ENCODE measurements around the gene NFATC3.

The NFATC3 gene

DNA sequence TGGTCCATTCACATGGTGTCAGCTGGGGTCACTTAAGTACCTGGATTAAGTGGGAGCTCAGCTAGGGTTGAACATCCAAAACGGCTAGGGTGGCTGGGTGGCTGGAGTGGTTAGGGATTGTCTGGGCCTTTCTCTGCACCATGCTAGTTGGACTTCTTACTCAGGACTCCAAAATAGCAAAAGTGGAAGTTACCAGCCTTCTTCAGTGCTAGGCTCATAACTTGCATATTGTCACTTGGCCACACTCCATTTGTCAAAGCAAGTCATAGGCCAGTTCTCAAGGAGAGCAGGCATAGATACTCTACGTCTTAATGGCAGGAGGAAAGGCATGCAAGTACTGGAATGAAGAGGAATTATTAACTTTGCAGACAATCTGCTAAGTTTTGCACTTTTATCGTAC, 81.1 kb downstream of the NFATC3 start:
- Mint-ChIP-seq H3K27me3 (no peaks in the 10 kb centered on the region), H3K4me1 (ENCODE audit: low read depth in 2 of 2) (peaks cover 0 to 5% of the 10 kb centered on the region in 2 donors), H3K4me3 (no peak overlapping the region), H3K9me3 (no peaks in the 10 kb centered on the region), H3K27ac (no peak overlapping the region), H3K36me3 (ENCODE audit: insufficient read depth) (peaks cover 49% of the 10 kb centered on the region)
- ATAC-seq (replicated peaks) = no peak
- DNase-seq = no peak

DNA sequence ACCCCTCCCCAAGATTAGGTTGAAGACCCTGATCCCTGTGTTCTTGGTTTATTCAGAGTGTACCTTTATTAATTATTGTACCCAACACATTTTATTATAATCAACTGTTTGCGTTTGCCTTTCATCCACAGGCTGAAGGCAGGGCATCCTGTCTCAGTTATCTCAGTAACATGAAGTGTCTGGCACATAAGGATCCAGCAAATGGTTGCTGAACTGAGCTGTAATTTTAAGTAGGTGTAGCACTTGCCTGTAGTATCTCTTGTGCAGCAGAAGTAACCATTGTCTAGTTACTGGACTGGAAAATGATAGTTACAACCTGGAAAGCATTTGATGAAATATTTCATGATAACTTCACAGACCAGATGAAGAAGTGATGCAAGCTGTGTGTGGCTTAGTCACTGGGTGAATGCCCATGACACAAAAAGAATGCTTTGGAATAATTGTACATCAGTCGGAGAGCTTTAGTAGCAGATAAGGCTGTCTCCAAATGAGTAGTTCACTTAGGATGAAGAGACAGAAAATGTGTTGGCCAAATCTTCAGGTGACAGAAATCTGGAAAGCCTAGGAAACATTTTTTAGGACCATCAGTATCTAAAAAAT, 94.1 kb downstream of the NFATC3 start:
- DNase-seq (no peak), ATAC-seq (replicated peaks) (no peak)
- peak overlapping the region in 1 of 2 donors; percentile 95 for H3K27ac Mint-ChIP-seq
- H3K4me3 Mint-ChIP-seq = no peak overlapping the region
- H3K27me3 Mint-ChIP-seq = no peaks in the 10 kb centered on the region
- H3K36me3 Mint-ChIP-seq (ENCODE audit: insufficient read depth) = peaks cover 71% of the 10 kb centered on the region
- no peaks in the 10 kb centered on the region for H3K9me3 Mint-ChIP-seq
- H3K4me1 Mint-ChIP-seq (ENCODE audit: low read depth in 2 of 2) = peaks cover 4 to 29% of the 10 kb centered on the region in 2 donors

DNA sequence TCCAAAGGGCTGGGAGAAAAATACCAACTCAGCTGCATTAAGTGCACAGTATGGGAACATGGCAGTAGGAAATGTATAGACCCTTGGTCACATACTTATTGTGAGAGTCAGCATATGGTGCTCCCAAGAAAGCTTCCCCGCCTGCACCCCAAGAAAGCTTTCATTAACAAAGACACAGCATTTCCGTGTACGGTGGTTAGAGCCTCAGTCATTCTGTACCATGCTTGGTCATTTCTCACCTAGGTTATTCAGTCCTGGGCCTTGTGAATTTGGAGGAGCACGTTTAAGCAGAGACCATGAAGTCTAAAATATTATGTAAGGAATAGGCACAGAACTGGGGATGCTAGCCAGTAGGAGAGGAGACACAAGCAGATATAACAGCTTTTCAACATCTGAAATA, 94.7 kb downstream of the NFATC3 start:
- peaks cover 72% of the 10 kb centered on the region for H3K36me3 Mint-ChIP-seq (ENCODE audit: insufficient read depth)
- H3K4me3 Mint-ChIP-seq = no peak overlapping the region
- no peaks in the 10 kb centered on the region for H3K27me3 Mint-ChIP-seq
- no peaks in the 10 kb centered on the region for H3K9me3 Mint-ChIP-seq
- ATAC-seq (replicated peaks) = no peak
- no peak overlapping the region for H3K27ac Mint-ChIP-seq
- no peak for DNase-seq
- H3K4me1 Mint-ChIP-seq (ENCODE audit: low read depth in 2 of 2) = peaks cover 4 to 29% of the 10 kb centered on the region in 2 donors

DNA sequence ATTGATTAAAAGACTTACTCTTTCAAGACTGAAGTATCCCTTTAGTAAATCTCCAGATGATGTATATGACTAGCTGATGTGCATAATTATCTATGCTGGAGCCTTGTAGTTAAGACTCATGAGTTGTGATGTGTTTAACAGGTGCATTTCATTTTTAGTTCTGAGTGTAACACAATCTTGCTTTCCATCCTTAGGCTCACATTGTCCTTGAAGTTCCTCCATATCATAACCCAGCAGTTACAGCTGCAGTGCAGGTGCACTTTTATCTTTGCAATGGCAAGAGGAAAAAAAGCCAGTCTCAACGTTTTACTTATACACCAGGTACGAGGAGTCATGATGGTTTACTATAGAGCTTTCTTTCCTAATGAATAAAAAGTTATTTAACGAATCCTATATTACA, 97.9 kb downstream of the NFATC3 start:
- H3K27ac Mint-ChIP-seq = no peak overlapping the region
- H3K36me3 Mint-ChIP-seq (ENCODE audit: insufficient read depth) = peaks cover 66% of the 10 kb centered on the region

DNA sequence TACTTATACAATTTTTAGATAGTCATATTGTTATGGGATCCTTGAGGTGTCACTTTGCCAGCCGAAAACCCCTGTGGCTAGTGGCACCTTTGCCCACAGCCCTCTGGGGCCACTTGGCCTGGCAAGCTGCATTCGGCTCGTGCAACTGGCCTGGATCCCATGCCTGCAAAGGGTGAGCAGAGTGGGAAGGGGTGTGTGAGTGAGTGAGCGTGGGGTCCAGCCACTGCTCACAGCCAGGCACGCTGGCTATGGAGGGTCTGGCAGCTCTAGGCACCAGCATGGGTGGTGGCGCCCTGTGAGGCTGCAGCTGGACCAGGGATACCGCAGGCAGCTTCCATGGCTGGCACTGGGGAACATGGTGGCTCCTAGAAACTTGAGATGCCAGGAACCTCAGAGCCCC, 101.7 kb downstream of the NFATC3 start:
- no peaks in the 10 kb centered on the region for H3K9me3 Mint-ChIP-seq
- H3K27me3 Mint-ChIP-seq = no peaks in the 10 kb centered on the region
- H3K27ac Mint-ChIP-seq = peak overlapping the region in 1 of 2 donors; percentile 8
- peaks cover 2 to 13% of the 10 kb centered on the region in 2 donors for H3K4me1 Mint-ChIP-seq (ENCODE audit: low read depth in 2 of 2)
- ATAC-seq (replicated peaks) = no peak
- no peak for DNase-seq
- peaks cover 74% of the 10 kb centered on the region for H3K36me3 Mint-ChIP-seq (ENCODE audit: insufficient read depth)
- H3K4me3 Mint-ChIP-seq = no peak overlapping the region

More for the DNA sequence above, 97.9 kb downstream of the NFATC3 start:
- no peaks in the 10 kb centered on the region for H3K9me3 Mint-ChIP-seq
- no peak for ATAC-seq (replicated peaks)
- DNase-seq = no peak
- H3K4me3 Mint-ChIP-seq = no peak overlapping the region
- H3K4me1 Mint-ChIP-seq (ENCODE audit: low read depth in 2 of 2) = peaks cover 2 to 22% of the 10 kb centered on the region in 2 donors
- no peaks in the 10 kb centered on the region for H3K27me3 Mint-ChIP-seq

DNA sequence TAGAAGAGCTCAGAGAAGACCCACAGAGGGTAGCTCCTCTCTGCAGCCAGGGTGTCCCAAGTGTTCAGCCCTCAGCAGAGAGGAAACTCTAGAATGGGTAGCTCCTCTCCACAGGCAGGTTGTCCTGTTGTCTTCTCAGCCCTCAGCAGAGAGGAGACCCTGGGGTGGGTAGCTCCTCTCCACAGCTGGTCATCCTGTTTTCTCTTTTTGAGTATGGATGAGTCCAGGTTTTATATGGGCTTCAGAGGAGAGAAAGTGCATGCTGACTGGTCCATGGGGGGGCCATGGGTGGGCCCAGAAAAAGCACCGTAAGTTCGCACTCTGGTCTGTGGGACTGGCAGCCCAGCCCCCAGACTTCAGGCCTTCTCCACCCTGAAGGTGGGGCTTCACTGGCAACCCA, 102.3 kb downstream of the NFATC3 start:
- H3K36me3 Mint-ChIP-seq (ENCODE audit: insufficient read depth) = peaks cover 71% of the 10 kb centered on the region
- no peak overlapping the region for H3K27ac Mint-ChIP-seq
- DNase-seq (no peak), ATAC-seq (replicated peaks) (no peak)
- no peaks in the 10 kb centered on the region for H3K9me3 Mint-ChIP-seq
- no peak overlapping the region for H3K4me3 Mint-ChIP-seq
- H3K4me1 Mint-ChIP-seq (ENCODE audit: low read depth in 2 of 2) = peaks cover 2 to 15% of the 10 kb centered on the region in 2 donors
- no peaks in the 10 kb centered on the region for H3K27me3 Mint-ChIP-seq

DNA sequence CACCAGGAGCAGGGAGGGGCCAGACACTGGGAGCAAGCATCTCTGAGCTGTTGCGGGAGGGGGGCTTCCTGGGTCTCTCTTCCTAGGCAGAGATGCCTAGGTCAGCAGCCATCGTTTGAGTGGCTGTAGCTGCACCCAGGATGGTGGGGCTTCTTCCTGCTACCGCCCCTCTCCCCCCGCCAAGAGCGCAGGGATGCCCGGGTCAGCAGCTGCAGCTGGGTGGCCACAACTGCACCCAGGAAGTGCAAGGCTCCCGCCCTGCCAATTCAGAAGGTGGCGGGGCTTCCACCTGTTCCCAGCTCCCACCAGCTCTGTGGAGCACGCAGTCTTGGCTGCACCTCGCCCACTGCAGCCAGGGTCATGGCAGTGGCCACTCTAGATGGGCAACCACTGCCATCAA, 103.0 kb downstream of the NFATC3 start:
- H3K36me3 Mint-ChIP-seq (ENCODE audit: insufficient read depth) = peaks cover 71% of the 10 kb centered on the region
- no peaks in the 10 kb centered on the region for H3K9me3 Mint-ChIP-seq
- no peaks in the 10 kb centered on the region for H3K27me3 Mint-ChIP-seq
- no peak overlapping the region for H3K4me3 Mint-ChIP-seq
- ATAC-seq (replicated peaks) (no peak), DNase-seq (no peak)
- peaks cover 2 to 22% of the 10 kb centered on the region in 2 donors for H3K4me1 Mint-ChIP-seq (ENCODE audit: low read depth in 2 of 2)
- H3K27ac Mint-ChIP-seq = peak overlapping the region; percentile 22 to 26

DNA sequence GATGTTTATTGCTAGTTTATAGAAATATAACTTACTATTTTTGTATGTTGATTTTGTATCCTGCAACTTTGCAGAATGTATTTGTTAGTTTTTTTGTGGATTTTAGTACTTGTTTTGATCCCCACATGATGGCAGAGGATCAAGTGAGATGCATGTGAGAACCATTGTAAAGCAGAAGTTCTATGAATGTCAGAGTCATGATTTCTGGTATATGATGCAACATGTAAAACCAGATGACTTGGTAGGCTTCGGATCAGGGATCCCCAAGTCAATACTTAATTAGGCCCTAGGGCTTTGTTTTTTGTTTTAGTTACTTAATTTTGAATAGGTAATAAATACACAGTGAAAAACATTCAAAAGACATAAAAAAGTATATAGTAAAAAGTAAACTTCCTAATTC, 104.9 kb downstream of the NFATC3 start:
- Mint-ChIP-seq H3K4me3 (no peak overlapping the region), H3K4me1 (ENCODE audit: low read depth in 2 of 2) (peaks cover 2 to 18% of the 10 kb centered on the region in 2 donors), H3K27me3 (no peaks in the 10 kb centered on the region), H3K9me3 (no peaks in the 10 kb centered on the region), H3K27ac (no peak overlapping the region), H3K36me3 (ENCODE audit: insufficient read depth) (peaks cover 55% of the 10 kb centered on the region)
- DNase-seq = no peak
- ATAC-seq (replicated peaks) = no peak

DNA sequence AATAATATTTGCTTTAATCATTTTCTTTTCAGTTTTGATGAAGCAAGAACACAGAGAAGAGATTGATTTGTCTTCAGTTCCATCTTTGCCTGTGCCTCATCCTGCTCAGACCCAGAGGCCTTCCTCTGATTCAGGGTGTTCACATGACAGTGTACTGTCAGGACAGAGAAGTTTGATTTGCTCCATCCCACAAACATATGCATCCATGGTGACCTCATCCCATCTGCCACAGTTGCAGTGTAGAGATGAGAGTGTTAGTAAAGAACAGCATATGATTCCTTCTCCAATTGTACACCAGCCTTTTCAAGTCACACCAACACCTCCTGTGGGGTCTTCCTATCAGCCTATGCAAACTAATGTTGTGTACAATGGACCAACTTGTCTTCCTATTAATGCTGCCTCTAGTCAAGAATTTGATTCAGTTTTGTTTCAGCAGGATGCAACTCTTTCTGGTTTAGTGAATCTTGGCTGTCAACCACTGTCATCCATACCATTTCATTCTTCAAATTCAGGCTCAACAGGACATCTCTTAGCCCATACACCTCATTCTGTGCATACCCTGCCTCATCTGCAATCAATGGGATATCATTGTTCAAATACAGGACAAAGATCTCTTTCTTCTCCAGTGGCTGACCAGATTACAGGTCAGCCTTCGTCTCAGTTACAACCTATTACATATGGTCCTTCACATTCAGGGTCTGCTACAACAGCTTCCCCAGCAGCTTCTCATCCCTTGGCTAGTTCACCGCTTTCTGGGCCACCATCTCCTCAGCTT, 105.8 kb downstream of the NFATC3 start:
- DNase-seq (no peak), ATAC-seq (replicated peaks) (no peak)
- Mint-ChIP-seq H3K27me3 (no peaks in the 10 kb centered on the region), H3K4me1 (ENCODE audit: low read depth in 2 of 2) (peaks cover 2 to 18% of the 10 kb centered on the region in 2 donors), H3K27ac (peak overlapping the region; percentile 30 to 47), H3K36me3 (ENCODE audit: insufficient read depth) (peaks cover 50% of the 10 kb centered on the region), H3K9me3 (no peaks in the 10 kb centered on the region), H3K4me3 (no peak overlapping the region)

DNA sequence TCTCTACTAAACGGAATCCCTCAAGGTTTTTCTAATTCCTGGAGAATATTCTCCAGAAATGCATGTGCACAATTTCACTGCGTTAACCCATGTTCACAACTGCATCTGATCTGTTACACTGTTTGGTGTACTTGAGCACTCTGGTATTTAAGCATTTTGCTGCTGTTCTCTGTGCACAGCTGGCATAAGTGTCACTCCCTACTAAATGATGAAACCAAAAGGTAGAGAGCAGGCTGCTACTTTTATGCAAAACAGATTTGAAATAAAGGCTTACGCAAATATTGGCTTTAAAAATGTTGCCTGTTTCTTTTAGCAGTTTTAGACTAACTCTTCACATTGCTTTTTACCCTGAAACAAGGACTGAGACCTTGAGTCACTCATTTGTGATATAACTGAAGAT, 109.1 kb downstream of the NFATC3 start:
- ATAC-seq (replicated peaks) = no peak
- Mint-ChIP-seq H3K27ac (peak overlapping the region in 1 of 2 donors; percentile 59), H3K9me3 (no peaks in the 10 kb centered on the region), H3K27me3 (no peaks in the 10 kb centered on the region), H3K36me3 (ENCODE audit: insufficient read depth) (peaks cover 38% of the 10 kb centered on the region), H3K4me3 (no peak overlapping the region), H3K4me1 (ENCODE audit: low read depth in 2 of 2) (peaks cover 0 to 19% of the 10 kb centered on the region in 2 donors)
- no peak for DNase-seq

DNA sequence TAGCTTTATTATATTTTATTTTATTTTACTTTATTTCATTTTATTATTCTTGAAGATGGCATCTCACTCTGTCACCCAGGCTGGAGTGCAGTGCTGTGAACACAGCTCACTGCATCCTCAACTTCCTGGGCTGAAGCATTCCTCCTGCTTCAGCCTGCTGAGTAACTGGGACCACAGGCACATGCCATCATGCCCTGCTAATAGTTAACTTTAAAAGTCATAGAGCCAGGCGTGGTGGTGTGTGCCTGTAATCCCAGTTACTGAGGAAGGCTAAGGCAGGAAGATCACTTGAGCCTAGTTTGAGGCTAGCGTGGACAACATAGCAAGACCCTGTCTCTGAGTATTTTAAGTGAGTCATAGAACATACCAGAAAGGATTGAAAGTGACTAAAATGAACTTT, 112.1 kb downstream of the NFATC3 start:
- ATAC-seq (replicated peaks) (no peak), DNase-seq (no peak)
- H3K36me3 Mint-ChIP-seq (ENCODE audit: insufficient read depth) = peaks cover 40% of the 10 kb centered on the region
- H3K27me3 Mint-ChIP-seq = no peaks in the 10 kb centered on the region
- no peak overlapping the region for H3K4me3 Mint-ChIP-seq
- no peaks in the 10 kb centered on the region for H3K9me3 Mint-ChIP-seq
- H3K27ac Mint-ChIP-seq = no peak overlapping the region
- peaks cover 7 to 28% of the 10 kb centered on the region in 2 donors for H3K4me1 Mint-ChIP-seq (ENCODE audit: low read depth in 2 of 2)

DNA sequence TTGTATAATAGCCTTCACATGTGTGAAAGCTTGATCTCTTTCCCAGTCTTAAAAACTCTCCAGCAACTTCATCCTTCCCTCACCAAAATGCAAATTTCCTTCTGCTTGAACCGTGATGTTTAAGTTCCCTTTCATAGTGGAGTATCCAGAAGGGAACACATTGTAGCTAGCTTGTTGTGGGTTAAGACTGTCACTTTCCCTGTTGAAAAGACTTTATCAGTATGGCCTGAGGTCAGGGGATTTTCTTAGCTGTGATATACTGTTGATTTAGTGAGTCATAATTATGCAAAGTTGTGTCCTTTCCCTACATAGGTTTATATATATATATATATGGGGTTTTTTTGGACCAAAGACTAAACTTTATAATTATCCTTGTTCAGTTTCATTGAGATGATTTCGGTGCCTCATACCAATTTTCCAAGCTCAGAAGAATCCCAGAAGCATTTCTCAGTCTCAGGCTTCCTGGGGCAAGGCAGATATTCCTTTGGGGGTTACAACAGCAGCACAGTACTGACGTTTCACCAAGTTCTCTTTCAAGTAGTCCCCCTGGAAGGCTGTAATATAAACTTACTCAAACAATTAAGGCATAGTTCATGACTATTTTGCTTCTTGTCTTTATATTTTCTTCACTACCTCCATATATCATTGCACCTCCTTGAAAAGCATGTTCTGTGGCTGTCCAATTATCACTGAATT, 115.1 kb downstream of the NFATC3 start:
- H3K4me3 Mint-ChIP-seq = no peak overlapping the region
- no peaks in the 10 kb centered on the region for H3K9me3 Mint-ChIP-seq
- H3K27me3 Mint-ChIP-seq = no peaks in the 10 kb centered on the region
- ATAC-seq (replicated peaks) (peak; percentile 39), DNase-seq (no peak)
- H3K36me3 Mint-ChIP-seq (ENCODE audit: insufficient read depth) = peaks cover 52% of the 10 kb centered on the region
- H3K27ac Mint-ChIP-seq = peak overlapping the region; percentile 56 to 80
- peaks cover 7 to 21% of the 10 kb centered on the region in 2 donors for H3K4me1 Mint-ChIP-seq (ENCODE audit: low read depth in 2 of 2)

DNA sequence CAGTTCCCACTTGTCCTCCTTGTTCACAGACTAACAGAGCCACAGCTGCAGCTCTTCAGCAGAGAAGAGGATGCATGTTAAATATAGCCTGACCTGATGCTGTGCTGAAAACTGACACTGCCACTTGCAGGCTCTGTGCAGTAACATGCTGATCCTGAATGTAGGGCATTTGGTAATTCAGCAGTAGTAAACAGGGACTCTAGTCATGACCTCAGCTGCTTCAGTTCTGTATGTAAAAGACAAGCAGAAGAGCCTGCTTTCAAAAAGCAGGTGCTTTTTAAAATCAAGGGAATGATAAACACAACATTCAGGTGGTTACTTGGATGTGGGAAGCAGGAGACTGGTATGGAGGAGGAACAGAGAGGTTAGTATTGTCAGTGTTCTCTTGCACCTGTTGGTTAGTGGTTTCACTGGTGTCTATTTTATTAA, 116.9 kb downstream of the NFATC3 start:
- H3K27ac Mint-ChIP-seq = peak overlapping the region; percentile 6 to 60
- DNase-seq (no peak), ATAC-seq (replicated peaks) (no peak)
- no peak overlapping the region for H3K4me3 Mint-ChIP-seq
- no peaks in the 10 kb centered on the region for H3K9me3 Mint-ChIP-seq
- no peaks in the 10 kb centered on the region for H3K27me3 Mint-ChIP-seq
- H3K36me3 Mint-ChIP-seq (ENCODE audit: insufficient read depth) = peaks cover 49% of the 10 kb centered on the region
- peaks cover 7 to 21% of the 10 kb centered on the region in 2 donors for H3K4me1 Mint-ChIP-seq (ENCODE audit: low read depth in 2 of 2)

All from effector memory CD8-positive, alpha-beta T cell (primary cell).